IMR-90 (cell line): ENCODE measurements around the gene PPP5C. TPM values are rescaled to one million over a fixed set of nuclear protein-coding genes. Genes with fewer than 3 reads are reported as not detected.

Source experiments
- ATAC-seq: fragments of 200-7000 bp; cut with Tn5 transposase; 2 replicates; pipeline ENCODE4 v1.9.1; 2020; ENCODE audit warnings: low read depth, mild to moderate bottlenecking, moderate library complexity
- BruUV-seq: library from RNA; stranded (reverse); fragments of 400-500 nt; replicated peaks from 2 replicates; lab custom pipeline; 2021; lab: Mats Ljungman, UMichigan
- CTCF ChIA-PET: fragments of 300-600 bp; formaldehyde crosslinking; extraction: SDS; loops from one replicate; lab custom pipeline; 2021; ENCODE audit warnings: antibody characterized with exemption; lab: Yijun Ruan, JAX
- POLR2A ChIA-PET: fragments of 300-600 bp; sonication (Branson Sonifier 250); formaldehyde crosslinking; loops from one replicate; lab custom pipeline; 2022; ENCODE audit warnings: antibody characterized with exemption; ENCODE audit not compliant: unreplicated experiment; lab: Charles Lee
- DNase-seq: peaks from one replicate; pipeline ENCODE4 v3.0.0; 2013
- H2AFZ ChIP-seq: replicated peaks from 2 replicates; pipeline ENCODE3; 2013; ENCODE audit warnings: low read length, mild to moderate bottlenecking; ENCODE audit not compliant: poor library complexity
- H2AK5ac ChIP-seq: 2 replicates; pipeline ENCODE4 v1.6.1; 2013; ENCODE audit warnings: low read depth, low read length, inconsistent platforms
- H2AK9ac ChIP-seq: replicated peaks from 2 replicates; pipeline ENCODE3; 2013; ENCODE audit warnings: mild to moderate bottlenecking, low read depth, low read length, moderate library complexity; ENCODE audit not compliant: poor library complexity
- H2BK120ac ChIP-seq: 2 replicates; pipeline ENCODE4 v1.6.1; 2013; ENCODE audit warnings: low read depth, low read length, inconsistent platforms
- H2BK15ac ChIP-seq: 3 replicates; pipeline ENCODE4 v1.6.1; 2013; ENCODE audit warnings: low read depth, low read length, inconsistent platforms
- H2BK20ac ChIP-seq: 2 replicates; pipeline ENCODE4 v1.6.1; 2013; ENCODE audit warnings: low read depth, mild to moderate bottlenecking, inconsistent platforms, low read length, moderate library complexity
- H2BK5ac ChIP-seq: 2 replicates; pipeline ENCODE4 v1.6.1; 2013; ENCODE audit warnings: mild to moderate bottlenecking, low read depth, low read length, inconsistent platforms; ENCODE audit not compliant: poor library complexity, severe bottlenecking
- H3K14ac ChIP-seq: replicated peaks from 2 replicates; pipeline ENCODE4 v1.6.1; 2013; ENCODE audit warnings: low read depth, low read length, inconsistent platforms
- H3K18ac ChIP-seq: 2 replicates; pipeline ENCODE4 v1.6.1; 2013; ENCODE audit warnings: low read depth, low read length, control low read depth
- H3K23ac ChIP-seq: 2 replicates; pipeline ENCODE4 v1.6.1; 2013; ENCODE audit warnings: low read depth, low read length, inconsistent platforms
- H3K27ac ChIP-seq: 2 replicates; pipeline ENCODE4 v1.5.1; 2013; ENCODE audit warnings: mild to moderate bottlenecking, control low read depth, low read length; ENCODE audit not compliant: insufficient read depth
- H3K27me3 ChIP-seq: 2 replicates; pipeline ENCODE4 v1.6.1; 2013; ENCODE audit warnings: low read length; ENCODE audit not compliant: control insufficient read depth, insufficient read depth
- H3K36me3 ChIP-seq: 2 replicates; pipeline ENCODE4 v1.6.1; 2013; ENCODE audit warnings: low read length, mixed read lengths; ENCODE audit not compliant: control insufficient read depth, insufficient read depth
- H3K4ac ChIP-seq: 2 replicates; pipeline ENCODE4 v1.6.1; 2013; ENCODE audit warnings: low read depth, low read length, inconsistent platforms
- H3K4me1 ChIP-seq: 2 replicates; pipeline ENCODE4 v1.6.1; 2013; ENCODE audit warnings: low read length, mixed read lengths; ENCODE audit not compliant: control insufficient read depth, insufficient read depth
- H3K4me2 ChIP-seq: 2 replicates; pipeline ENCODE4 v1.6.1; 2013; ENCODE audit warnings: low read depth, mild to moderate bottlenecking, control low read depth, low read length, moderate library complexity
- H3K4me3 ChIP-seq: 2 replicates; pipeline ENCODE4 v1.5.1; 2013; ENCODE audit warnings: low read depth, mild to moderate bottlenecking, control low read depth, low read length, moderate library complexity; ENCODE audit not compliant: insufficient read depth
- H3K56ac ChIP-seq: 2 replicates; pipeline ENCODE4 v1.6.1; 2013; ENCODE audit warnings: low read length, inconsistent platforms; ENCODE audit not compliant: insufficient read depth; ENCODE audit errors: extremely low read depth
- H3K79me1 ChIP-seq, 2 experiments: 2 replicates each; pipeline ENCODE4 v1.6.1; 2013; ENCODE audit warnings: low read length in 2 of 2, inconsistent platforms in 1 of 2, low read depth in 1 of 2
- H3K9ac ChIP-seq: 2 replicates; pipeline ENCODE4 v1.6.1; 2013; ENCODE audit warnings: low read depth, low read length, control low read depth
- H3K9me1 ChIP-seq: 2 replicates; pipeline ENCODE4 v1.6.1; 2013; ENCODE audit warnings: low read length, inconsistent platforms; ENCODE audit not compliant: insufficient read depth
- H3K9me3 ChIP-seq: 2 replicates; pipeline ENCODE4 v1.6.1; 2013; ENCODE audit warnings: low read length; ENCODE audit not compliant: control insufficient read depth, insufficient read depth
- H4K20me1 ChIP-seq: 2 replicates; pipeline ENCODE4 v1.6.1; 2013; ENCODE audit warnings: low read length, inconsistent platforms; ENCODE audit not compliant: insufficient read depth
- H4K5ac ChIP-seq: 2 replicates; pipeline ENCODE4 v1.6.1; 2013; ENCODE audit warnings: mild to moderate bottlenecking, low read depth, low read length, control low read depth
- H4K8ac ChIP-seq, 2 experiments: 2 replicates each; pipeline ENCODE4 v1.6.1; 2013; ENCODE audit warnings: low read depth in 2 of 2, low read length in 2 of 2, control low read depth in 1 of 2, inconsistent platforms in 1 of 2
- H4K91ac ChIP-seq: 2 replicates; pipeline ENCODE4 v1.6.1; 2013; ENCODE audit warnings: low read depth, low read length, inconsistent platforms; ENCODE audit not compliant: insufficient read depth
- BHLHE40 ChIP-seq: fragments of 150-350 bp; IDR thresholded peaks from 2 replicates; pipeline ENCODE4 v1.6.1; 2016; ENCODE audit warnings: mild to moderate bottlenecking, low read depth, low read length
- CEBPB ChIP-seq: IDR thresholded peaks from 2 replicates; pipeline ENCODE4 v1.6.1; 2012; ENCODE audit warnings: low read depth, low read length, improper control_type of control experiment
- CTCF ChIP-seq: conservative IDR thresholded peaks from 2 replicates; pipeline ENCODE4 v1.5.1; 2012; ENCODE audit warnings: mild to moderate bottlenecking, low read depth, low read length, improper control_type of control experiment
- FOS ChIP-seq: fragments of 150-350 bp; IDR thresholded peaks from 2 replicates; pipeline ENCODE4 v1.6.1; 2016; ENCODE audit warnings: low read depth, low read length
- MAFK ChIP-seq: IDR thresholded peaks from 2 replicates; pipeline ENCODE4 v1.6.1; 2012; ENCODE audit warnings: low read depth, low read length, improper control_type of control experiment
- MAZ ChIP-seq: IDR thresholded peaks from 2 replicates; pipeline ENCODE4 v1.6.1; 2012; ENCODE audit warnings: low read depth, mild to moderate bottlenecking, low read length, improper control_type of control experiment, moderate library complexity, borderline replicate concordance
- MXI1 ChIP-seq: IDR thresholded peaks from 2 replicates; pipeline ENCODE4 v1.6.1; 2012; ENCODE audit warnings: low read depth, mild to moderate bottlenecking, low read length, moderate library complexity, borderline replicate concordance
- NFE2L2 ChIP-seq: fragments of 150-350 bp; IDR thresholded peaks from 2 replicates; pipeline ENCODE4 v1.6.1; 2016; ENCODE audit warnings: low read depth, mild to moderate bottlenecking, low read length
- POLR2A ChIP-seq: IDR thresholded peaks from 2 replicates; pipeline ENCODE4 v1.6.1; 2012; ENCODE audit warnings: mild to moderate bottlenecking, low read depth, low read length
- RAD21 ChIP-seq: IDR thresholded peaks from 2 replicates; pipeline ENCODE4 v1.6.1; 2012; ENCODE audit warnings: low read length, improper control_type of control experiment
- RCOR1 ChIP-seq: IDR thresholded peaks from 2 replicates; pipeline ENCODE4 v1.6.1; 2012; ENCODE audit warnings: mild to moderate bottlenecking, low read length, improper control_type of control experiment; ENCODE audit not compliant: insufficient replicate concordance
- RFX5 ChIP-seq: IDR thresholded peaks from 2 replicates; pipeline ENCODE4 v1.8.0; 2012; ENCODE audit warnings: low read depth, mild to moderate bottlenecking, low read length, moderate library complexity
- SMC3 ChIP-seq: fragments of 150-350 bp; IDR thresholded peaks from 2 replicates; pipeline ENCODE4 v1.6.1; 2016; ENCODE audit warnings: low read depth, mild to moderate bottlenecking, antibody characterized with exemption, low read length, moderate library complexity
- USF2 ChIP-seq: fragments of 150-350 bp; IDR thresholded peaks from 2 replicates; pipeline ENCODE4 v1.6.1; 2017; ENCODE audit warnings: mild to moderate bottlenecking, antibody characterized with exemption, low read length, low read depth
- WGBS, 2 experiments: methylation state at CpG; one replicate each; pipeline versions ENCODE4 v1.1.5 to v1.1.7; 2013; ENCODE audit warnings: missing lambda C conversion rate in 2 of 2; ENCODE audit not compliant: insufficient read length in 1 of 2; ENCODE audit errors: extremely low coverage in 2 of 2; 5-methylcytosine and 5-hydroxymethylcytosine counted together
- dilution Hi-C: fragments of 300-500 bp; cut with HindIII; formaldehyde crosslinking; loops from one replicate; pipeline ENCODE4 v1.14.3; 2018; ENCODE audit warnings: low sequenced_read_pairs; ENCODE audit not compliant: unreplicated experiment
- in situ Hi-C: fragments of 300-500 bp; cut with MboI; formaldehyde crosslinking; loops from 3 replicates; pipeline ENCODE4 v1.14.3; 2019; ENCODE audit warnings: low sequenced_read_pairs, inconsistent platforms, mixed read lengths
- intact Hi-C: fragments of 100-400 bp; cut with micrococcal nuclease; formaldehyde crosslinking; loops from 2 replicates; pipeline ENCODE4 v1.10.0; 2022
- polyA plus RNA-seq, 3 experiments: library from polyadenylated mRNA; depleted of rRNA; stranded (reverse); fragments of >200 nt; gene quantifications; 2 replicates each; pipeline ENCODE4 v1.2.3, GENCODE V29; 2012; ENCODE audit warnings: low replicate concordance in 1 of 3
- total RNA-seq: library from RNA; depleted of rRNA; stranded (reverse); fragments of >200 nt; gene quantifications from 2 replicates; pipeline ENCODE4 v1.2.3, GENCODE V29; 2012
- TF ChIP-seq, protein P1 (sequence below): fragments of 150-350 bp; IDR thresholded peaks from 2 replicates; pipeline ENCODE4 v1.6.1; 2016; ENCODE audit warnings: low read depth, mild to moderate bottlenecking, low read length, moderate library complexity, borderline replicate concordance

Gene PPP5C
- total and polyA plus RNA-seq, 2 of the 4 experiments (the other 2 are of a cell fraction), result 80.5 to 128 TPM

DNA sequence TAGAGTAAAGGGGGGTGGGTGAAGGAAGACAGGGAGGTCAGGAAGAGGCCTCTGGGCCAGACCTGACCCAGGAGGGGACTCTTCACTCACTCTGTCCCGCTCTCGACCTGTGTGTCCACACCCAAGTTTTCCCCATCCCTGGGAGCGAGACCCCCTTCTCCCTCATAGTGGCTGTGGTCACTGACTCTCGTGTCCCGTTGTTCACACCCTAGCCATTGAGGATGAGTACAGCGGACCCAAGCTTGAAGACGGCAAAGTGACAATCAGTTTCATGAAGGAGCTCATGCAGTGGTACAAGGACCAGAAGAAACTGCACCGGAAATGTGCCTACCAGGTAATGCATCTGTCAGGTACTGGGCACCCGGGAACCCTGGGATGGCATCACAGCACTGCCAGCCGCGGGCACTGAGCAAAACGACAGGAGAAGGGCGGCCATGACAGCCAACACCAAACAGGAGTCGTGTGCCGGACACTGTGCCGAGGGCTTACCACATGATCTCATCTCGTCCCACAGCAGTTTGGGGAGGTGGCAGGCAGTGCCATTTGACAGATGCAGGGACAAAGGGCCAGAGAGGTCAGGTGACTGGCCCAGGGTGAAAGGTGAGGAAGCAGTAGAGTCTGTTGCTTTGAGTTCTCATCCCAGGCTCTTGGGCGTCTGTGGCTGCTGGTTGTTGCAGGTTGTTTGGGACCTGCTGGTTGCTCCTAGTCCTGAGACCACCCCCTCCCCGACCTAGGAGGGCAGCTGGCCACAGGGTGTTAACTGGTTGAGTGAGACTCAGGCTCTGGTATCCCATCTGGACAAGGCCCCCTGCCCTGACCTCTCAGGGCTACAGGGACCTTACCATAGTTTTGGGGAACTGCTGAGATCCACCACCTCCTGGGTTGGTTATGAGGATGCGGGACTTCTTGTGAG is 29.6 kb downstream of the PPP5C start:
- dilution Hi-C loops (no loop called here), in situ Hi-C loops (no loop called here), intact Hi-C loops (no loop called here)
- Histone ChIP-seq H3K27me3 (no peaks in the 10 kb centered on the region), H3K14ac (no peak overlapping the region), H2BK20ac (no peak overlapping the region), H3K18ac (no peak overlapping the region), H3K4ac (no peak overlapping the region), H3K36me3 (peaks cover 19% of the 10 kb centered on the region), H3K9ac (no peak overlapping the region), H4K91ac (no peak overlapping the region), H3K4me2 (no peak overlapping the region), H3K4me3 (no peak overlapping the region), H4K8ac (no peak overlapping the region), H3K9me3 (no peaks in the 10 kb centered on the region), H2BK120ac (no peak overlapping the region), H3K23ac (no peak overlapping the region), H2AK5ac (no peak overlapping the region), H2BK15ac (no peak overlapping the region), H4K5ac (no peak overlapping the region), H3K4me1 (peaks cover 18% of the 10 kb centered on the region), H3K9me1 (peaks cover 29% of the 10 kb centered on the region), H3K56ac (no peak overlapping the region), H4K20me1 (peaks cover 19% of the 10 kb centered on the region), H2BK5ac (no peak overlapping the region), H3K79me1 (peaks cover 37 to 82% of the 10 kb centered on the region in 2 experiments), H3K27ac (no peak overlapping the region), H2AFZ (no peak overlapping the region), H2AK9ac (no peak overlapping the region)
- WGBS, 2 experiments, result 95% methylated on average over 14 of the region's 20 CpGs; no CpG with 5 or more reads in 1 of the 2 experiments
- ATAC-seq, result no peak
- BruUV-seq, result no TSS peak
- POLR2A ChIA-PET, result no interaction called here
- CTCF ChIA-PET, result no interaction called here
- no peak for DNase-seq
- TF ChIP-seq MAFK (no peak), MXI1 (no peak), RAD21 (no peak), RCOR1 (no peak), CTCF (no peak), RFX5 (no peak), MAZ (no peak), BHLHE40 (no peak), USF2 (no peak), SMC3 (no peak), NFE2L2 (no peak), CEBPB (no peak), FOS (no peak), POLR2A (no peak)
- TF ChIP-seq, protein P1, sequence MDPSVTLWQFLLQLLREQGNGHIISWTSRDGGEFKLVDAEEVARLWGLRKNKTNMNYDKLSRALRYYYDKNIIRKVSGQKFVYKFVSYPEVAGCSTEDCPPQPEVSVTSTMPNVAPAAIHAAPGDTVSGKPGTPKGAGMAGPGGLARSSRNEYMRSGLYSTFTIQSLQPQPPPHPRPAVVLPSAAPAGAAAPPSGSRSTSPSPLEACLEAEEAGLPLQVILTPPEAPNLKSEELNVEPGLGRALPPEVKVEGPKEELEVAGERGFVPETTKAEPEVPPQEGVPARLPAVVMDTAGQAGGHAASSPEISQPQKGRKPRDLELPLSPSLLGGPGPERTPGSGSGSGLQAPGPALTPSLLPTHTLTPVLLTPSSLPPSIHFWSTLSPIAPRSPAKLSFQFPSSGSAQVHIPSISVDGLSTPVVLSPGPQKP, result no peak
